ENCODE measurements around the gene PBLD. TPM values are rescaled to one million over a fixed set of nuclear protein-coding genes. Genes with fewer than 3 reads are reported as not detected.

Gene PBLD
- total RNA-seq, 1 experiment from 2014 or later, result 2.4 TPM

GRCh38 chr10:68239596-68240150 lies 93.1 kb downstream of the PBLD start:
- H3K27me3 Mint-ChIP-seq (ENCODE audit: low read depth), result peaks cover 25% of the 10 kb centered on the region
- no peak overlapping the region for H3K27ac Mint-ChIP-seq
- ChIA-PET POLR2A (no interaction called here), CTCF (interaction anchor here (1.2 to 1.7 kb wide), 2 partner anchors 8 to 27 kb away, joined by 4 read pairs; partner anchors contain the start of gene ATOH7)
- ATAC-seq, result no peak
- H3K4me3 Mint-ChIP-seq, result no peak overlapping the region
- no peak for DNase-seq (ENCODE audit: low spot score)
- H3K4me1 Mint-ChIP-seq, result no peaks in the 10 kb centered on the region
- TF ChIP-seq ZNF671 (CRISPR knock-in tag; IDR thresholded peaks at IDR 0.05), result no peak
- no peak for TF ChIP-seq NR1H2 (CRISPR knock-in tag; IDR thresholded peaks at IDR 0.05)
- no peak for TF ChIP-seq JAZF1 (CRISPR knock-in tag; IDR thresholded peaks at IDR 0.05)
- no peak for TF ChIP-seq FOXK1 (CRISPR knock-in tag; IDR thresholded peaks at IDR 0.05)
- no peak for TF ChIP-seq HMGXB4 (CRISPR knock-in tag; IDR thresholded peaks at IDR 0.05)
- no peak for TF ChIP-seq MLX (CRISPR knock-in tag; IDR thresholded peaks at IDR 0.05)
- TF ChIP-seq FOXP1 (CRISPR knock-in tag; IDR thresholded peaks at IDR 0.05; ENCODE audit: borderline replicate concordance), result no peak
- no peak for TF ChIP-seq ZNF416 (CRISPR knock-in tag; IDR thresholded peaks at IDR 0.05)
- TF ChIP-seq MYBL2 (CRISPR knock-in tag; IDR thresholded peaks at IDR 0.05), result no peak
- TF ChIP-seq ZNF138 (CRISPR knock-in tag; conservative IDR thresholded peaks at IDR 0.05), result no peak
- no peak for TF ChIP-seq ZNF396 (CRISPR knock-in tag; IDR thresholded peaks at IDR 0.05; ENCODE audit: borderline replicate concordance)
- TF ChIP-seq NR3C1 (CRISPR knock-in tag; conservative IDR thresholded peaks at IDR 0.05; ENCODE audit: low read depth), result no peak
- TF ChIP-seq ATF6 (CRISPR knock-in tag; IDR thresholded peaks at IDR 0.05), result no peak
- TF ChIP-seq IRF1 (CRISPR knock-in tag; IDR thresholded peaks at IDR 0.05), result no peak
- TF ChIP-seq RORB (CRISPR knock-in tag; IDR thresholded peaks at IDR 0.05), result no peak
- TF ChIP-seq NFE2L1 (CRISPR knock-in tag; IDR thresholded peaks at IDR 0.05), result no peak
- TF ChIP-seq PREB (CRISPR knock-in tag; IDR thresholded peaks at IDR 0.05; ENCODE audit: borderline replicate concordance), result no peak
- no peaks in the 10 kb centered on the region for H3K36me3 Mint-ChIP-seq
- H3K9me3 Mint-ChIP-seq, result no peaks in the 10 kb centered on the region

- ATAC-seq (no peak), DNase-seq (ENCODE audit: low spot score) (no peak)
- CTCF ChIA-PET, result interaction anchor here (0.7 kb wide), 1 partner anchor 800 kb away, joined by 8 read pairs; no protein-coding TSS in a partner anchor
- Mint-ChIP-seq H3K9me3 (no peaks in the 10 kb centered on the region), H3K4me3 (no peak overlapping the region), H3K27me3 (ENCODE audit: low read depth) (peaks cover 22% of the 10 kb centered on the region), H3K36me3 (no peaks in the 10 kb centered on the region), H3K27ac (no peak overlapping the region), H3K4me1 (no peaks in the 10 kb centered on the region)
- POLR2A ChIA-PET, result no interaction called here
- no peak for TF ChIP-seq TP53 (CRISPR knock-in tag; IDR thresholded peaks at IDR 0.05)
- no peak for TF ChIP-seq ATF1 (CRISPR knock-in tag; IDR thresholded peaks at IDR 0.05)
- no peak for TF ChIP-seq ETV6 (CRISPR knock-in tag; IDR thresholded peaks at IDR 0.05)
- no peak for TF ChIP-seq CREB1 (CRISPR knock-in tag; IDR thresholded peaks at IDR 0.05)
- TF ChIP-seq ZNF121 (CRISPR knock-in tag; IDR thresholded peaks at IDR 0.05), result no peak
- TF ChIP-seq TCF7 (CRISPR knock-in tag; IDR thresholded peaks at IDR 0.05; ENCODE audit: low read depth), result no peak
- TF ChIP-seq RORB (CRISPR knock-in tag; IDR thresholded peaks at IDR 0.05), result no peak
- no peak for TF ChIP-seq ZBTB43 (CRISPR knock-in tag; IDR thresholded peaks at IDR 0.05)
- no peak for TF ChIP-seq HMGA2 (CRISPR knock-in tag; IDR thresholded peaks at IDR 0.05)
- TF ChIP-seq ZNF512 (CRISPR knock-in tag; IDR thresholded peaks at IDR 0.05; ENCODE audit: borderline replicate concordance), result no peak
- no peak for TF ChIP-seq EMX1 (CRISPR knock-in tag; IDR thresholded peaks at IDR 0.05)
- TF ChIP-seq ATF3 (CRISPR knock-in tag; conservative IDR thresholded peaks at IDR 0.05), result no peak
Observed at GRCh38 chr10:68239069-68239468, 93.7 kb downstream of the PBLD start.

Data from WTC11 (cell line).